K562 (cell line): ENCODE results near the gene SNTG2. TPM values are rescaled to one million over a fixed set of nuclear protein-coding genes. Genes with fewer than 3 reads are reported as not detected.

ENCODE experiments used
- ATAC-seq: fragments of 200-7000 bp; cut with Tn5 transposase; 3 replicates; pipeline ENCODE4 v1.9.1; 2020; ENCODE audit warnings: moderate library complexity
- BruUV-seq: library from RNA; stranded (reverse); fragments of 400-500 nt; replicated peaks from 2 replicates; lab custom pipeline; 2021; lab: Mats Ljungman, UMichigan
- CTCF ChIA-PET: fragments of 300-600 bp; formaldehyde crosslinking; extraction: SDS; loops from one replicate; lab custom pipeline; 2021; ENCODE audit warnings: low intra/inter-chr PET ratio; lab: Yijun Ruan, JAX
- POLR2A ChIA-PET: fragments of 300-600, 350-650 bp; sonication (Branson Sonifier 250); formaldehyde crosslinking; extraction: SDS; loops from one replicate; lab custom pipeline; 2021; ENCODE audit warnings: antibody characterized with exemption, inconsistent platforms; lab: Yijun Ruan, JAX
- DNase-seq, 4 experiments: peaks; one replicate each; pipeline versions ENCODE4 v3.0.0 to v3.0.0-alpha.2; 2011 to 2018; ENCODE audit warnings: low spot score in 3 of 4, mixed read lengths in 3 of 4; ENCODE audit errors: extremely low read depth in 1 of 4
- FAIRE-seq: peaks from 2 replicates; lab custom pipeline; 2011; peaks lifted over from hg19 to GRCh38; lab: Jason Lieb, UNC
- H2AFZ ChIP-seq: 2 replicates; pipeline ENCODE4 v1.6.0; 2011; ENCODE audit warnings: low read depth, low read length, control low read depth, inconsistent platforms
- H3K27ac ChIP-seq: fragments of 200-600 bp; 3 replicates; pipeline ENCODE4 v1.8.0; 2011; ENCODE audit warnings: low read depth, mild to moderate bottlenecking, control low read depth, inconsistent platforms, low read length, moderate library complexity, mixed read lengths; ENCODE audit errors: extremely low read depth
- H3K27me3 ChIP-seq, 2 experiments: fragments of 300-600 bp in 1 of 2; 2 replicates in 1 of 2; 3 replicates in 1 of 2; pipeline versions ENCODE4 v1.6.0 to v1.8.0; 2011; ENCODE audit warnings: inconsistent platforms in 2 of 2, low read length in 2 of 2, mild to moderate bottlenecking in 1 of 2, mixed read lengths in 1 of 2, moderate library complexity in 1 of 2; ENCODE audit not compliant: control insufficient read depth in 2 of 2, insufficient read depth in 2 of 2
- H3K36me3 ChIP-seq: fragments of 300-600 bp; 3 replicates; pipeline ENCODE4 v1.8.0; 2011; ENCODE audit warnings: mild to moderate bottlenecking, low read length, inconsistent platforms; ENCODE audit not compliant: control insufficient read depth, insufficient read depth
- H3K4me1 ChIP-seq, 2 experiments: fragments of 200-600 bp in 1 of 2; replicated peaks in 1 of 2; 2 replicates in 1 of 2; 3 replicates in 1 of 2; pipeline versions ENCODE4 v1.5.1 to v1.8.0; 2011; ENCODE audit warnings: inconsistent platforms in 2 of 2, low read length in 2 of 2, mild to moderate bottlenecking in 1 of 2, mixed read lengths in 1 of 2, moderate library complexity in 1 of 2; ENCODE audit not compliant: control insufficient read depth in 2 of 2, insufficient read depth in 2 of 2
- H3K4me2 ChIP-seq: 2 replicates; pipeline ENCODE4 v1.6.1; 2011; ENCODE audit warnings: low read length, control low read depth, inconsistent platforms, mixed read lengths; ENCODE audit not compliant: insufficient read depth
- H3K4me3 ChIP-seq: fragments of 200-600 bp; sonication (generic), shearing (Covaris generic); 2 replicates; pipeline ENCODE4 v1.5.1; 2016; ENCODE audit warnings: control low read depth, inconsistent platforms
- H3K79me2 ChIP-seq: fragments of 200-600 bp; 3 replicates; pipeline ENCODE4 v1.8.0; 2011; ENCODE audit warnings: low read length, inconsistent platforms; ENCODE audit not compliant: control insufficient read depth, insufficient read depth
- H3K9ac ChIP-seq, 2 experiments: 2 replicates each; pipeline versions ENCODE4 v1.6.0 to v1.6.1; 2011; ENCODE audit warnings: low read depth in 2 of 2, low read length in 2 of 2, control low read depth in 1 of 2, inconsistent platforms in 1 of 2, mild to moderate bottlenecking in 1 of 2, mixed read lengths in 1 of 2; ENCODE audit not compliant: insufficient read depth in 1 of 2
- H3K9me1 ChIP-seq: one replicate; pipeline ENCODE4 v1.6.0; 2011; ENCODE audit warnings: inconsistent platforms, mild to moderate bottlenecking, low read length, moderate library complexity; ENCODE audit not compliant: control insufficient read depth, insufficient read depth
- H3K9me3 ChIP-seq: replicated peaks from 2 replicates; pipeline ENCODE4 v1.5.1; 2011; ENCODE audit warnings: low read depth, low read length, inconsistent platforms; ENCODE audit not compliant: control insufficient read depth, insufficient read depth
- H4K20me1 ChIP-seq: replicated peaks from 2 replicates; pipeline ENCODE4 v1.6.1; 2011; ENCODE audit warnings: low read length, inconsistent platforms, mixed read lengths; ENCODE audit not compliant: control insufficient read depth, insufficient read depth
- ARID1B ChIP-seq: fragments of 450-650 bp; IDR thresholded peaks from 2 replicates; pipeline ENCODE4 v1.6.1; 2016; ENCODE audit warnings: antibody characterized with exemption, mild to moderate bottlenecking, inconsistent platforms
- ARID2 ChIP-seq: fragments of 450-650 bp; IDR thresholded peaks from 2 replicates; pipeline ENCODE4 v1.6.1; 2017; ENCODE audit warnings: antibody characterized with exemption, mild to moderate bottlenecking
- CBFA2T2 ChIP-seq: fragments of 450-650 bp; conservative IDR thresholded peaks from 2 replicates; pipeline ENCODE4 v1.6.1; 2017; ENCODE audit warnings: mild to moderate bottlenecking
- HMBOX1 ChIP-seq: sonication (generic); IDR thresholded peaks from 2 replicates; pipeline ENCODE4 v1.6.1; 2016
- MAFF ChIP-seq: IDR thresholded peaks from 2 replicates; pipeline ENCODE4 v1.6.1; 2012; ENCODE audit warnings: low read length, improper control_type of control experiment
- MBD2 ChIP-seq: sonication (generic); IDR thresholded peaks from 2 replicates; pipeline ENCODE4 v1.6.1; 2016; ENCODE audit warnings: low read depth, borderline replicate concordance
- RBFOX2 ChIP-seq: fragments of 200-400 bp; formaldehyde crosslinking; IDR thresholded peaks from 2 replicates; pipeline ENCODE4 v1.6.1; 2017; ENCODE audit warnings: low read depth, mild to moderate bottlenecking, low read length, moderate library complexity
- RBM15 ChIP-seq: fragments of 200-400 bp; formaldehyde crosslinking; IDR thresholded peaks from 2 replicates; pipeline ENCODE4 v1.6.1; 2018; ENCODE audit warnings: mild to moderate bottlenecking, low read length, moderate library complexity; ENCODE audit not compliant: insufficient read depth
- SAP30 ChIP-seq: fragments of 200-600 bp; sonication (generic); IDR thresholded peaks from 2 replicates; pipeline ENCODE4 v1.6.1; 2012; ENCODE audit warnings: borderline replicate concordance, low read depth, mild to moderate bottlenecking, moderate library complexity, low read length, control low read depth, inconsistent platforms; ENCODE audit not compliant: insufficient read depth, poor library complexity, severe bottlenecking
- SREBF1 ChIP-seq: fragments of 150-350 bp; IDR thresholded peaks from 2 replicates; pipeline ENCODE4 v1.6.1; 2014; ENCODE audit warnings: antibody characterized with exemption, low read depth, low read length, borderline replicate concordance
- SREBF2 ChIP-seq: sonication (generic); formaldehyde crosslinking; IDR thresholded peaks from 2 replicates; pipeline ENCODE4 v1.4.0; 2020; ENCODE audit warnings: mild to moderate bottlenecking, missing genetic modification reagents
- THRAP3 ChIP-seq: fragments of 450-650 bp; IDR thresholded peaks from 2 replicates; pipeline ENCODE4 v1.6.1; 2016; ENCODE audit warnings: mild to moderate bottlenecking, inconsistent platforms, borderline replicate concordance
- USF1 ChIP-seq: sonication (generic); formaldehyde crosslinking; IDR thresholded peaks from 2 replicates; pipeline ENCODE4 v1.9.0; 2022; ENCODE audit warnings: mild to moderate bottlenecking, missing genetic modification reagents
- ZBED1 ChIP-seq: IDR thresholded peaks from 2 replicates; pipeline ENCODE4 v1.6.1; 2014
- ZNF354B ChIP-seq: fragments of 250-450 bp; sonication (Bioruptor Pico); IDR thresholded peaks from 2 replicates; pipeline ENCODE4 v1.4.0; 2020
- ZNF57 ChIP-seq: fragments of 450-650 bp; formaldehyde crosslinking; IDR thresholded peaks from 2 replicates; pipeline ENCODE4 v1.4.0; 2020; ENCODE audit warnings: mild to moderate bottlenecking, moderate library complexity
- ZNF695 ChIP-seq: fragments of 450-650 bp; formaldehyde crosslinking; IDR thresholded peaks from 2 replicates; pipeline ENCODE4 v1.4.0; 2020; ENCODE audit warnings: mild to moderate bottlenecking, moderate library complexity
- ZNF75A ChIP-seq: fragments of 450-650 bp; formaldehyde crosslinking; IDR thresholded peaks from 2 replicates; pipeline ENCODE4 v1.4.0; 2020; ENCODE audit warnings: mild to moderate bottlenecking
- WGBS: fragments of 100-300 bp; shearing (Covaris generic); methylation state at CpG from one replicate; pipeline ENCODE4 v1.1.6; 2016; ENCODE audit warnings: low coverage, mixed read lengths; ENCODE audit not compliant: insufficient coverage; ENCODE audit errors: missing lambda C conversion rate; 5-methylcytosine and 5-hydroxymethylcytosine counted together
- in situ Hi-C: fragments of 300-500 bp; cut with MboI; formaldehyde crosslinking; loops from 4 replicates; pipeline ENCODE4 v1.15.0; 2018; ENCODE audit warnings: inconsistent platforms, mixed read lengths
- intact Hi-C: fragments of 100-400 bp; cut with micrococcal nuclease; formaldehyde crosslinking; loops from 2 replicates; pipeline ENCODE4 v1.14.2; 2022
- polyA plus RNA-seq, 8 experiments: library from polyadenylated mRNA; depleted of rRNA in 4 of 8; stranded (reverse) in 5 of 8; unstranded in 3 of 8; fragments of >200 nt; fragmentation: Nextera tagmentation in 2 of 8; fragmentation: Illumina TruSeq in 1 of 8; extraction: Ambion mirVana in 2 of 8; extraction: Trizol in 1 of 8; gene quantifications; 2 replicates each; pipeline versions ENCODE4 v1.2.1 to v1.2.3, GENCODE V29; 2011 to 2014; ENCODE audit warnings: inconsistent platforms in 1 of 8, missing spikeins in 1 of 8
- total RNA-seq, 7 experiments: library from RNA; depleted of rRNA in 6 of 7; stranded (reverse); fragments of >200 nt in 6 of 7; fragmentation: Illumina TruSeq in 2 of 7; extraction: Trizol in 2 of 7; gene quantifications; 2 replicates each; pipeline versions ENCODE4 v1.2.1 to v1.2.3, GENCODE V29; 2011 to 2021; ENCODE audit warnings: low replicate concordance in 1 of 7

The SNTG2 gene
- total and polyA plus RNA-seq, 9 of the 15 experiments (the other 6 are each of a cell fraction or from before 2014, with no cell fraction given), result not detected

- ChIA-PET POLR2A (interaction anchor here (1.2 kb wide), 1 partner anchor 9 kb away, joined by 3 read pairs; no protein-coding TSS in a partner anchor), CTCF (no interaction called here)
- 0% methylated on average over 8 of the region's 8 CpGs for whole genome bisulfite sequencing
- intact Hi-C loops (no loop called here), in situ Hi-C loops (no loop called here)
- BruUV-seq, result no TSS peak
- FAIRE-seq (no peak), DNase-seq (no peak), ATAC-seq (no peak)
- TF ChIP-seq RBFOX2 (no peak), THRAP3 (no peak), ARID2 (no peak), ZNF75A (CRISPR knock-in tag) (no peak)
- Histone ChIP-seq H4K20me1 (no peaks in the 10 kb centered on the region), H3K9ac (no peak overlapping the region), H2AFZ (no peak overlapping the region), H3K36me3 (no peaks in the 10 kb centered on the region), H3K27me3 (peaks cover 0 to 18% of the 10 kb centered on the region in 2 experiments; a peak in 1 of 5 replicates), H3K27ac (no peak overlapping the region), H3K79me2 (no peaks in the 10 kb centered on the region), H3K4me2 (no peak overlapping the region), H3K9me1 (no peaks in the 10 kb centered on the region), H3K9me3 (no peaks in the 10 kb centered on the region), H3K4me1 (no peaks in the 10 kb centered on the region; a peak in 1 of 5 replicates), H3K4me3 (no peak overlapping the region)
Measured at GRCh38 chr2:974054-974453, 23.4 kb downstream of the SNTG2 start.

DNA sequence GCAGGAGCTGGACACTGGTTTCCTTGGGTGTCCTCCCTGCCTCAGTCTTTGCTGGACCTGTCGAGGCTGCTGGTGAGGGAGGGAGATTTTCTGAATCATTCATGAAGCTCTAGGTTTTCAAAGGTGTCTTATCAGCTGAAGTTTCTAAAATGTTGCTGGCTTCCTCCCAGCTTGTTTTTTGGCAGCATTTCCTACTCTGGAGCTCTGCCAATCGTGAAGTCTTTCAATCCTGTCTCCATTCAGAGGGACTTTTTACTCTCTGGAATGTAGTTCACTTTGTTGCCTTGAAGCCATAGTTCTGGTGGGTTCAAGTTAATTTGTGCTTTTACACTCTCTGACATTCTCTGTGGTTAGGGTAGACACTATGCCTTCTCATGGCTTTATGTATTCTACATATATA lies 23.9 kb downstream of the SNTG2 start:
- WGBS, result 0% methylated on average over 2 of the region's 2 CpGs
- Histone ChIP-seq H3K27me3 (peaks cover 0 to 18% of the 10 kb centered on the region in 2 experiments; a peak in 1 of 5 replicates), H3K4me1 (no peaks in the 10 kb centered on the region; a peak in 1 of 5 replicates), H3K4me2 (no peak overlapping the region), H3K79me2 (no peaks in the 10 kb centered on the region), H3K4me3 (no peak overlapping the region), H2AFZ (no peak overlapping the region), H3K9me3 (no peaks in the 10 kb centered on the region), H3K36me3 (no peaks in the 10 kb centered on the region), H3K27ac (no peak overlapping the region), H4K20me1 (no peaks in the 10 kb centered on the region), H3K9me1 (no peaks in the 10 kb centered on the region), H3K9ac (no peak overlapping the region)
- ATAC-seq (no peak), FAIRE-seq (no peak), DNase-seq (no peak)
- intact Hi-C loops, result no loop called here
- CTCF ChIA-PET, result no interaction called here
- POLR2A ChIA-PET, result interaction anchor here (1.2 kb wide), 1 partner anchor 9 kb away, joined by 3 read pairs; no protein-coding TSS in a partner anchor
- BruUV-seq, result no TSS peak
- in situ Hi-C loops, result no loop called here
- no peak for TF ChIP-seq ZBED1
- no peak for TF ChIP-seq SAP30
- no peak for TF ChIP-seq SREBF2 (CRISPR knock-in tag)
- TF ChIP-seq HMBOX1, result no peak
- TF ChIP-seq USF1 (CRISPR knock-in tag), result no peak
- TF ChIP-seq ARID1B, result no peak
- no peak for TF ChIP-seq ZNF57 (CRISPR knock-in tag)
- TF ChIP-seq ZNF354B, result no peak
- no peak for TF ChIP-seq MBD2
- no peak for TF ChIP-seq CBFA2T2
- no peak for TF ChIP-seq ZNF695
- no peak for TF ChIP-seq RBM15
- no peak for TF ChIP-seq SREBF1
- no peak for TF ChIP-seq MAFF
